Measurements from ENCODE around the gene SLC43A1. TPM values are rescaled to one million over a fixed set of nuclear protein-coding genes. Genes with fewer than 3 reads are reported as not detected.

Gene SLC43A1
- total and polyA plus RNA-seq, 2 of the 4 experiments (the other 2 are of a cell fraction) = 10.0 to 17.0 TPM

DNA sequence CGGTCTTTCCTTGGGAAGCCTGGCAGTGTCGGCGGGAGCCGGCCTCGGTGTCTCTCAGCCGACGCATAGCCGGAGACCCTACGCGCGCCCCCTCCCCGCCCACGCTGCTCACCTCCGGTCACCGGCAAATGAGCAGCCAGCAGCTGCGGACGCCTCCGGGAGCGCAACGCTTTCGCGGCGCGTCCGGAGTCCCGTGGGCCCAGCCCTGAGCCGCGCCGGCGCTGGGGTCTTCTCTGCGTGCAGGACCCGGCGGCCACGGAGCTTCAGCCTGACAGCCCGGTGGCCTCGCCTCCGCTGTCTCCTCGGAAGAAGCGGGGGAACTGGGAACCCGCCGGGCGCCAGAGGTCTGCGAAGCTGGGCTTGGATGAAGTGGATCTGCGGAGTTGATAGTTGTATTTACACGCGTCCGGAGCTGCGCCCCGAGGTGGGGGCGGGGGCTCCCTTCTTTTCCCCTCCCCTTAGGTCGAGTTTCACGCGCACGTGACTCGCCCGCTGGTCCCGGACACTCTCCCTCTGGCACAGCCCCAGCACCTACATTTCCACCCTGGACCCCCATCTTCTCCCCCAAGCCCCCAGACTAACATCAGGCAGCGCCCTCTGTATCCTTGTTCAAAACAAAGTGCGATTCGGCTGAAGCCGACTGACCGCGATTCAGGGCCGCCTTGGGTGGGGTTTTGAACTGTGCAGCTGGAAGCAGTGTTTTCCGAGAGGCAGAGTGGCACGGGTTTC lies at the start of gene SLC43A1 (continued):
- TF ChIP-seq ELK1 (IDR thresholded peaks at IDR 0.05; ENCODE audit: borderline replicate concordance, low read depth, low read length) = no peak

DNA sequence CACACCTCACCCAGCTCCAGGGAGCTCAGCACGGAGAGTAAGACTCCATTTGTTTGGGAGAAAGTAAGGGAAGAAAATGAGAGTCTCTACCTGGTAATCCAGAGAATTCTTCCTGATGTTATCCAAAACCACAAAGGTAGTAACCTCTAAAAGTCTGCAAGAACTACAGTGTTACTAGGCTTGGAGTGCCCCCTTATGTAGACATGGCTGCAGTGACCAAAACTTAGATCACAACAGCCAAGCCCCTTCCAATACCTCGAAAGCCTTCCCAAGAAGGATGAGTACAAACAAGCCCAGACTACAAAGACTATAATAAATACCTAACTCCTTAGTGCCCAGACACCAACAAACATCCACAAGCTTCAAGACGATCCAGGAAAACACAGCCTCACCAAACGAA lies 47.1 kb upstream of the SLC43A1 start:
- Histone ChIP-seq H3K4ac (ENCODE audit: low read depth, low read length) (no peak overlapping the region), H2BK20ac (ENCODE audit: low read depth, low read length) (no peak overlapping the region), H2BK120ac (ENCODE audit: low read depth, low read length) (no peak overlapping the region), H4K91ac (ENCODE audit: insufficient read depth, low read depth, low read length) (no peak overlapping the region), H2AK5ac (ENCODE audit: low read depth, low read length) (no peak overlapping the region), H2AK9ac (replicated peaks; ENCODE audit: low read depth, low read length, poor library complexity) (no peak overlapping the region), H3K18ac (ENCODE audit: low read depth, low read length) (no peak overlapping the region), H4K8ac (ENCODE audit: low read depth in 2 of 2, low read length in 2 of 2) (no peak overlapping the region), H3K14ac (replicated peaks; ENCODE audit: low read depth, low read length) (no peak overlapping the region), H3K23ac (ENCODE audit: low read depth, low read length) (no peak overlapping the region), H3K79me1 (ENCODE audit: low read depth in 1 of 2, low read length in 2 of 2) (peaks cover 11 to 22% of the 10 kb centered on the region in 2 experiments; a peak in 3 of 4 replicates), H3K4me2 (ENCODE audit: low read depth, low read length) (no peak overlapping the region), H3K9ac (ENCODE audit: low read depth, low read length) (no peak overlapping the region), H4K5ac (ENCODE audit: low read depth, low read length) (no peak overlapping the region), H3K4me1 (ENCODE audit: control insufficient read depth, insufficient read depth, low read length) (peaks cover 3% of the 10 kb centered on the region), H2BK15ac (ENCODE audit: low read depth, low read length) (no peak overlapping the region), H3K9me3 (ENCODE audit: control insufficient read depth, insufficient read depth, low read length) (no peaks in the 10 kb centered on the region), H3K4me3 (ENCODE audit: insufficient read depth, low read depth, low read length) (no peak overlapping the region), H2BK5ac (ENCODE audit: low read depth, low read length, poor library complexity, severe bottlenecking) (no peak overlapping the region), H3K56ac (ENCODE audit: extremely low read depth, insufficient read depth, low read length) (no peak overlapping the region), H4K20me1 (ENCODE audit: insufficient read depth, low read length) (0 out of 2 replicates have a peak, but pooled peaks cover 6% of the 10 kb centered on the region), H2AFZ (replicated peaks; ENCODE audit: low read length, poor library complexity) (no peak overlapping the region), H3K27ac (ENCODE audit: insufficient read depth, low read length) (no peak overlapping the region), H3K36me3 (ENCODE audit: control insufficient read depth, insufficient read depth, low read length) (peaks cover 10% of the 10 kb centered on the region), H3K9me1 (ENCODE audit: insufficient read depth, low read length) (no peaks in the 10 kb centered on the region), H3K27me3 (ENCODE audit: control insufficient read depth, insufficient read depth, low read length) (no peaks in the 10 kb centered on the region)
- in situ Hi-C loops (cut with MboI; ENCODE audit: low sequenced_read_pairs) = no loop called here
- ChIA-PET CTCF (no interaction called here), POLR2A (ENCODE audit: unreplicated experiment) (no interaction called here)
- no TSS peak for BruUV-seq (replicated peaks)
- dilution Hi-C loops (cut with HindIII; ENCODE audit: low sequenced_read_pairs, unreplicated experiment) = no loop called here
- intact Hi-C loops (cut with micrococcal nuclease) = no loop called here
- no CpG with 5 or more reads among the region's 4 CpGs for WGBS, 2 experiments (ENCODE audit: extremely low coverage in 2 of 2, insufficient read length in 1 of 2)
- ATAC-seq (ENCODE audit: low read depth) = no peak
- no peak for DNase-seq
- TF ChIP-seq CEBPB (IDR thresholded peaks at IDR 0.05; ENCODE audit: low read depth, low read length) (no peak), RCOR1 (IDR thresholded peaks at IDR 0.05; ENCODE audit: insufficient replicate concordance, low read length) (no peak), FOS (IDR thresholded peaks at IDR 0.05; ENCODE audit: low read depth, low read length) (no peak), CHD1 (IDR thresholded peaks at IDR 0.05; ENCODE audit: low read depth, low read length) (no peak), SMC3 (IDR thresholded peaks at IDR 0.05; ENCODE audit: low read depth, low read length) (no peak), MAZ (IDR thresholded peaks at IDR 0.05; ENCODE audit: borderline replicate concordance, low read depth, low read length) (no peak), MAFK (IDR thresholded peaks at IDR 0.05; ENCODE audit: low read depth, low read length) (no peak), RAD21 (IDR thresholded peaks at IDR 0.05; ENCODE audit: low read length) (no peak), USF2 (IDR thresholded peaks at IDR 0.05; ENCODE audit: low read depth, low read length) (no peak), POLR2A (IDR thresholded peaks at IDR 0.05; ENCODE audit: low read depth, low read length) (no peak), RFX5 (IDR thresholded peaks at IDR 0.05; ENCODE audit: low read depth, low read length) (no peak), BHLHE40 (IDR thresholded peaks at IDR 0.05; ENCODE audit: low read depth, low read length) (no peak)
- TF ChIP-seq, protein P1, sequence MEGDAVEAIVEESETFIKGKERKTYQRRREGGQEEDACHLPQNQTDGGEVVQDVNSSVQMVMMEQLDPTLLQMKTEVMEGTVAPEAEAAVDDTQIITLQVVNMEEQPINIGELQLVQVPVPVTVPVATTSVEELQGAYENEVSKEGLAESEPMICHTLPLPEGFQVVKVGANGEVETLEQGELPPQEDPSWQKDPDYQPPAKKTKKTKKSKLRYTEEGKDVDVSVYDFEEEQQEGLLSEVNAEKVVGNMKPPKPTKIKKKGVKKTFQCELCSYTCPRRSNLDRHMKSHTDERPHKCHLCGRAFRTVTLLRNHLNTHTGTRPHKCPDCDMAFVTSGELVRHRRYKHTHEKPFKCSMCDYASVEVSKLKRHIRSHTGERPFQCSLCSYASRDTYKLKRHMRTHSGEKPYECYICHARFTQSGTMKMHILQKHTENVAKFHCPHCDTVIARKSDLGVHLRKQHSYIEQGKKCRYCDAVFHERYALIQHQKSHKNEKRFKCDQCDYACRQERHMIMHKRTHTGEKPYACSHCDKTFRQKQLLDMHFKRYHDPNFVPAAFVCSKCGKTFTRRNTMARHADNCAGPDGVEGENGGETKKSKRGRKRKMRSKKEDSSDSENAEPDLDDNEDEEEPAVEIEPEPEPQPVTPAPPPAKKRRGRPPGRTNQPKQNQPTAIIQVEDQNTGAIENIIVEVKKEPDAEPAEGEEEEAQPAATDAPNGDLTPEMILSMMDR (conservative IDR thresholded peaks at IDR 0.05; ENCODE audit: low read depth, low read length) = no peak
